Measurements from ENCODE around the gene FGFR3. TPM values are rescaled to one million over a fixed set of nuclear protein-coding genes. Genes with fewer than 3 reads are reported as not detected.

FGFR3 gene
- total and polyA plus RNA-seq, 9 of the 15 experiments (the other 6 are each of a cell fraction or from before 2014, with no cell fraction given) = 1.2 to 60.4 (median 12.7) TPM

DNA sequence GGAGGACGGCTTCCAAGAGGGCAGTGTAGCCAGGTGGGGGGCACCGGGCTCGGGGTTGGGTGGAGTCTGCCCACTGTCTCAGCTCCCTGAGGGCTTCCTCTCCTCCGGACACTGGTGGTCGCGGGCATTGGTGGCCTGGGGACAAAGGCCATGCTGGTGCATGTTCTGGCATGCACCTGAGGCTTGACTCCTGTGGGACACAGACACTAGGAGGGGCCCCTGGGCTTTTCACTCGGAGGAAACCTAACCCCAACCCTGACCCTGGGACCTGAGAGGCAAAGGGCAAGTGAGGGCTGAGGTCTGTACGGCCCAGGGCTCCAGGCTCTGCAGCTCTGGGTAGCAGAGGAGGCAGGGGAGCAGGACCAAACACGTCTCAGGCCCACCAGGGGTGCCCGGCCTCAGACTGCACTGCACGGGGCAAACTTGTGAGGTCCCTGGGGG is 22.3 kb upstream of the FGFR3 start:
- Histone ChIP-seq H3K4me3 (no peak overlapping the region), H3K4me1 (replicated peaks in 1 of 2; ENCODE audit: control insufficient read depth in 2 of 2, insufficient read depth in 2 of 2, low read length in 2 of 2) (peaks cover 2 to 88% of the 10 kb centered on the region in 2 experiments; a peak in 3 of 5 replicates), H4K20me1 (replicated peaks; ENCODE audit: control insufficient read depth, insufficient read depth, low read length) (0 out of 2 replicates have a peak, but pooled peaks cover 3% of the 10 kb centered on the region), H3K79me2 (ENCODE audit: control insufficient read depth, insufficient read depth, low read length) (no peaks in the 10 kb centered on the region), H3K9ac (ENCODE audit: insufficient read depth in 1 of 2, low read depth in 2 of 2, low read length in 2 of 2) (peak overlapping the region in 1 of 2 experiments; percentile 70; a peak in 2 of 4 replicates), H3K4me2 (ENCODE audit: insufficient read depth, low read length) (no peak overlapping the region), H3K27ac (ENCODE audit: extremely low read depth, low read depth, low read length) (no peak overlapping the region), H3K36me3 (ENCODE audit: control insufficient read depth, insufficient read depth, low read length) (no peaks in the 10 kb centered on the region), H2AFZ (ENCODE audit: low read depth, low read length) (no peak overlapping the region), H3K9me1 (ENCODE audit: control insufficient read depth, insufficient read depth, low read length) (no peaks in the 10 kb centered on the region), H3K9me3 (replicated peaks; ENCODE audit: control insufficient read depth, insufficient read depth, low read depth, low read length) (no peaks in the 10 kb centered on the region), H3K27me3 (ENCODE audit: control insufficient read depth in 2 of 2, insufficient read depth in 2 of 2, low read length in 2 of 2) (no peaks in the 10 kb centered on the region)
- TF ChIP-seq, protein P1, sequence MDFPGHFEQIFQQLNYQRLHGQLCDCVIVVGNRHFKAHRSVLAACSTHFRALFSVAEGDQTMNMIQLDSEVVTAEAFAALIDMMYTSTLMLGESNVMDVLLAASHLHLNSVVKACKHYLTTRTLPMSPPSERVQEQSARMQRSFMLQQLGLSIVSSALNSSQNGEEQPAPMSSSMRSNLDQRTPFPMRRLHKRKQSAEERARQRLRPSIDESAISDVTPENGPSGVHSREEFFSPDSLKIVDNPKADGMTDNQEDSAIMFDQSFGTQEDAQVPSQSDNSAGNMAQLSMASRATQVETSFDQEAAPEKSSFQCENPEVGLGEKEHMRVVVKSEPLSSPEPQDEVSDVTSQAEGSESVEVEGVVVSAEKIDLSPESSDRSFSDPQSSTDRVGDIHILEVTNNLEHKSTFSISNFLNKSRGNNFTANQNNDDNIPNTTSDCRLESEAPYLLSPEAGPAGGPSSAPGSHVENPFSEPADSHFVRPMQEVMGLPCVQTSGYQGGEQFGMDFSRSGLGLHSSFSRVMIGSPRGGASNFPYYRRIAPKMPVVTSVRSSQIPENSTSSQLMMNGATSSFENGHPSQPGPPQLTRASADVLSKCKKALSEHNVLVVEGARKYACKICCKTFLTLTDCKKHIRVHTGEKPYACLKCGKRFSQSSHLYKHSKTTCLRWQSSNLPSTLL (IDR thresholded peaks at IDR 0.05) = no peak
- TF ChIP-seq ARID3B (CRISPR knock-in tag; IDR thresholded peaks at IDR 0.05; ENCODE audit: borderline replicate concordance) = no peak
- TF ChIP-seq TCF3 (CRISPR knock-in tag; IDR thresholded peaks at IDR 0.05) = no peak
- TF ChIP-seq, protein P2, sequence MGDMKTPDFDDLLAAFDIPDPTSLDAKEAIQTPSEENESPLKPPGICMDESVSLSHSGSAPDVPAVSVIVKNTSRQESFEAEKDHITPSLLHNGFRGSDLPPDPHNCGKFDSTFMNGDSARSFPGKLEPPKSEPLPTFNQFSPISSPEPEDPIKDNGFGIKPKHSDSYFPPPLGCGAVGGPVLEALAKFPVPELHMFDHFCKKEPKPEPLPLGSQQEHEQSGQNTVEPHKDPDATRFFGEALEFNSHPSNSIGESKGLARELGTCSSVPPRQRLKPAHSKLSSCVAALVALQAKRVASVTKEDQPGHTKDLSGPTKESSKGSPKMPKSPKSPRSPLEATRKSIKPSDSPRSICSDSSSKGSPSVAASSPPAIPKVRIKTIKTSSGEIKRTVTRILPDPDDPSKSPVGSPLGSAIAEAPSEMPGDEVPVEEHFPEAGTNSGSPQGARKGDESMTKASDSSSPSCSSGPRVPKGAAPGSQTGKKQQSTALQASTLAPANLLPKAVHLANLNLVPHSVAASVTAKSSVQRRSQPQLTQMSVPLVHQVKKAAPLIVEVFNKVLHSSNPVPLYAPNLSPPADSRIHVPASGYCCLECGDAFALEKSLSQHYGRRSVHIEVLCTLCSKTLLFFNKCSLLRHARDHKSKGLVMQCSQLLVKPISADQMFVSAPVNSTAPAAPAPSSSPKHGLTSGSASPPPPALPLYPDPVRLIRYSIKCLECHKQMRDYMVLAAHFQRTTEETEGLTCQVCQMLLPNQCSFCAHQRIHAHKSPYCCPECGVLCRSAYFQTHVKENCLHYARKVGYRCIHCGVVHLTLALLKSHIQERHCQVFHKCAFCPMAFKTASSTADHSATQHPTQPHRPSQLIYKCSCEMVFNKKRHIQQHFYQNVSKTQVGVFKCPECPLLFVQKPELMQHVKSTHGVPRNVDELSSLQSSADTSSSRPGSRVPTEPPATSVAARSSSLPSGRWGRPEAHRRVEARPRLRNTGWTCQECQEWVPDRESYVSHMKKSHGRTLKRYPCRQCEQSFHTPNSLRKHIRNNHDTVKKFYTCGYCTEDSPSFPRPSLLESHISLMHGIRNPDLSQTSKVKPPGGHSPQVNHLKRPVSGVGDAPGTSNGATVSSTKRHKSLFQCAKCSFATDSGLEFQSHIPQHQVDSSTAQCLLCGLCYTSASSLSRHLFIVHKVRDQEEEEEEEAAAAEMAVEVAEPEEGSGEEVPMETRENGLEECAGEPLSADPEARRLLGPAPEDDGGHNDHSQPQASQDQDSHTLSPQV (IDR thresholded peaks at IDR 0.05) = no peak
- TF ChIP-seq ZNF655 (CRISPR knock-in tag; IDR thresholded peaks at IDR 0.05) = no peak
- TF ChIP-seq ZNF695 (CRISPR knock-in tag; IDR thresholded peaks at IDR 0.05) = no peak
- TF ChIP-seq ZNF436 (CRISPR knock-in tag; IDR thresholded peaks at IDR 0.05) = no peak
- TF ChIP-seq POLR2A (conservative IDR thresholded peaks at IDR 0.05) = no peak
- TF ChIP-seq LEF1 (IDR thresholded peaks at IDR 0.05) = no peak
- no peak for TF ChIP-seq SAP30 (IDR thresholded peaks at IDR 0.05; ENCODE audit: borderline replicate concordance, insufficient read depth, low read depth, low read length, poor library complexity, severe bottlenecking)
- no peak for TF ChIP-seq GTF2A2 (tag; IDR thresholded peaks at IDR 0.05)
- no TSS peak for BruUV-seq (replicated peaks)
- DNase-seq (ENCODE audit: extremely low read depth in 1 of 4, low spot score in 3 of 4) (no peak), ATAC-seq (no peak), FAIRE-seq (no peak)
- intact Hi-C loops (cut with micrococcal nuclease) = no loop called here
- ChIA-PET CTCF (ENCODE audit: low intra/inter-chr PET ratio) (no interaction called here), POLR2A (interaction anchor here (0.6 to 0.7 kb wide), 2 partner anchors 15 to 244 kb away, joined by 3 read pairs; no protein-coding TSS in a partner anchor)
- in situ Hi-C loops (cut with MboI) = no loop called here
- 48% methylated on average over 9 of the region's 11 CpGs for WGBS (ENCODE audit: insufficient coverage, low coverage, missing lambda C conversion rate)
